A549 treated with RU486 at 1 μM for 4 hours (cell line): ENCODE results near the gene SLC41A1. TPM values are rescaled to one million over a fixed set of nuclear protein-coding genes. Genes with fewer than 3 reads are reported as not detected.

Experiments
- total RNA-seq: library from RNA; stranded (reverse); fragments of 200-300 nt; extraction: Qiagen RNA extraction; gene quantifications from 5 replicates; pipeline ENCODE4 v1.2.3, GENCODE V29; 2022; ENCODE audit warnings: low read depth

SLC41A1 gene
- total RNA-seq: 20.6 to 30.6 TPM (median 24.8 TPM) in 5 replicates

GRCh38 chr1:205812878-205813754, at the start of gene SLC41A1:
SLC41A1 (minus strand) TSS chr1:205813198; CDS start chr1:205810441, 2,757 bp downstream.

GRCh38 chr1:205849619-205850355, 36.8 kb upstream of the SLC41A1 start, which contains the start of gene PM20D1:
PM20D1 (minus strand) TSS chr1:205850132; CDS start chr1:205850072, 60 bp downstream.

DNA sequence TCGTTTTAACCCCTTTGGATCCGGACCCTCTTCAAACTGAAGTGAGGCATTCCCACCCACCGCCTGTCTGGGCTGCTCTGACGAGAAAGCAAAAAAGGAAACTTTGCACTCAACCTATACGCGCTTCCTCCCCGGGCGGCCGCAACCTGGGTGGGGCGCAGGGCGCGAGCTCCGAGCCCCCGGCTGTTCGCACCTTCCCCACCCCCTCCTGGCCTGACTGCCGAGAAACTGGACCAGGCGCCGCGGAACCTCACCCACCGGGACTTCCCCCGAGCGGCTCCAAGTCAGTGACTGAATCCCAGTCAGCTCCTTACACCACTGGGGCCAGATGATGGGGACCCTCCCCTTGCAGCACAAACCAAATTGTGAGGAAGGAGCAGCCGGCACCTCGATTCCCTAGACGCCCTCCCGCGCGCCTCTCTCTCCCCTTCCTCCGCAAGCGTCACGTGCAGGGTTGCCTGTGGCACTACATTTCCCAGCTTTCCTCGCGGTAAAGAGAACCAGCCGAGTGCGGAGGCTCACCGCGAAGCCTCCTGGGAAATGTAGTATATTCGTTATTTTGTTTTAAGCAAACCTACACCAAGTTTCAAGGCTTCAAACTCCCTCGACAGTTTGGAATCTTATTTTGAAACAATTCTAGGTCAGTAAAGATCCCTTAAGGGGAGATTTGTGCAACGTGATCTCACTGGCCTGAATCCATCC, 37.8 kb downstream of the SLC41A1 start, which contains the start of gene RAB29:
RAB29 (minus strand) TSS at position 468 of the 702 bp plus-strand sequence. CDS start 526 bp downstream, outside the sequence.

GRCh38 chr1:205750138-205751035, 62.6 kb downstream of the SLC41A1 start, which contains the start of gene NUCKS1:
NUCKS1 (minus strand) TSS chr1:205750182; CDS start chr1:205749973, 209 bp downstream.

Other genes with a start within 250 kb of the SLC41A1 start
- 4.8 to 7.5 TPM (median 6.7 TPM) in 5 replicates for gene ELK4, start 181.2 kb downstream of the SLC41A1 start, total RNA-seq
- 4.8 to 7.6 TPM (median 6.2 TPM) in 5 replicates for gene SLC45A3, start 132.7 kb downstream of the SLC41A1 start, total RNA-seq
- 87.7 to 151 TPM (median 133 TPM) in 5 replicates for gene NUCKS1, start 63.0 kb downstream of the SLC41A1 start, total RNA-seq
- gene RAB29, start 37.7 kb downstream of the SLC41A1 start, total RNA-seq: 10.1 to 12.4 TPM (median 12.3 TPM) in 5 replicates
- not detected in 5 replicates for gene PM20D1, start 36.9 kb upstream of the SLC41A1 start, total RNA-seq
- gene SLC26A9, start 130.3 kb upstream of the SLC41A1 start, total RNA-seq: 0.03 to 0.11 TPM (median 0.07 TPM) in 4 of 5 replicates, not detected in the other
- 1.2 to 3.4 TPM (median 1.5 TPM) in 5 replicates for gene RAB7B, start 190.2 kb upstream of the SLC41A1 start, total RNA-seq
- gene CTSE, start 210.7 kb upstream of the SLC41A1 start, total RNA-seq: 0.08 TPM in 1 of 5 replicates, not detected in the others
- gene RHEX, start 240.0 kb upstream of the SLC41A1 start, total RNA-seq: not detected in 5 replicates